ENCODE measurements around the gene TSPAN13.

Gene TSPAN13

GRCh38 chr7:16774986-16775385 is 21.4 kb downstream of the TSPAN13 start:
- no peak for DNase-seq (ENCODE audit: low spot score)

DNA sequence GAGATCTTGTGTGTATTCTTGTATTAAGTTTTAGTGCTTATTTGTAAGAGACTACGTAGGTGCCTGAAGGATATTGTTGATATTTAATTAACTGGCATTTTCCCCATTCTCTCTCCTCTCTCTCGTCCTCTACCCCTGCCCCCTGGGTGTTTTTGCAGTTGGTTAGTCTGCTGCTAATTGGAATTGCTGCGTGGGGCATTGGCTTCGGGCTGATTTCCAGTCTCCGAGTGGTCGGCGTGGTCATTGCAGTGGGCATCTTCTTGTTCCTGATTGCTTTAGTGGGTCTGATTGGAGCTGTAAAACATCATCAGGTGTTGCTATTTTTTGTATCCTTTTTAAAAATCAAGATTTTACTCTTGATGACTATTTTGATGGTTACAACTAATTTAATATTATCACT is 22.5 kb downstream of the TSPAN13 start:
- DNase-seq (ENCODE audit: low spot score): no peak

DNA sequence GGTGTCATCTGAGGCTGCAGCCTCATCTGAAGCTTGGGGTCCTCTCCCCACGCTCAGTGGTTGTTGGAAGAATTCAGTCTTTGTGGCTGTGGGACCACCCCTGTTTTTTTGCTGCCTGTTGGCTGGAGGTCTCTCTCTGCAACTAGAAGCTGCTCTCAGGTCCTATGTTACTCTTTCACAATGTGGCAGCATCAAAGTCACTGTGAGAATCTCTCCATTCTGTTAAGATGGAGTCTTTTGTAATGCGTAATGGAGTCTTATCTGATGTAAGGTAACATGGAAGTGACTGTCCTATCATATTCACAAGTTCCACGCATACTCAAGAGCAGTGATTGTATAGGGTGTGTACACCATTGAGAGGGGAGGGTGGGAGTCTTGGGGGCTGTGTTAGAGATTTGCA is 24.9 kb downstream of the TSPAN13 start:
- DNase-seq (ENCODE audit: low spot score): no peak

GRCh38 chr7:16779051-16779450 is 25.5 kb downstream of the TSPAN13 start:
- DNase-seq (ENCODE audit: low spot score): no peak

GRCh38 chr7:16780596-16780995 is 27.0 kb downstream of the TSPAN13 start:
- DNase-seq (ENCODE audit: low spot score): no peak

DNA sequence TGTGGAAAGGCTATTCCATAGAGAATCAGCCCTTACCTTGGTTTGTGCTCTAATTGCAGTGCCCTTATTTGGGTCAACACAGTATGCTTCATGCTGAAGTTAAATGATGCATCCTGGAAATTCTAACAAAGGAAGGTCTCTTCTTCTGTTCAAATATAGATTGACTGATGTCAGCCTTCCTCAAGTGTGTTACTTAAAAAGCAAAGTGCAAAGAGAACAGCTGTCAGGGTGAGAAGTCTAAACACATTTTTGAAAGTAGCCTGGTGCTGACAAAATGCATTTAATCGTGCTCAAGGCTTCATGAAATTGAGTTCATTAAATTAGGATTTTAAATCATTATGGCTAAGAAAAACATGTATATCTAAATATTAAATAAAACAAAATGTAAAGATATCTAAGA is 31.8 kb downstream of the TSPAN13 start:
- DNase-seq (ENCODE audit: low spot score): no peak

DNA sequence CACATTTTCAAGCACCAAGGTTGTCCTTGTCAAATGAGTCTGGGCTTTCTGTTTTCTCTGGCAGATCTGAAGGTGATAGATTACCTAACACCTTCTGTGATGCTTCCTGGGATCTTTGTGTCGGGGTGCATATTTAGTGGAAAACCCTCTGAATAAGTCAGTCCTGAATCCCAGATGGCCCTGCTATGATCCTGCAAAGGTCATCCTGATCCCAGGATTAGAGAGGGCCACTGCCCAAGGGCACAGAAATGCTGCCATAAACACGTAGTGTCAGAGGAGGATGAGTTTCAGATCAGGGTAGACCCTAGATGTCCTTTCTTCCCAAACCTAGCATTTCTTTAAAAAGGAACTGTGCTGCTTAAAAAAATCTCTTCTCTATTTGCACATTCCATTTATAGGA is 32.3 kb downstream of the TSPAN13 start:
- DNase-seq (ENCODE audit: low spot score): no peak

DNA sequence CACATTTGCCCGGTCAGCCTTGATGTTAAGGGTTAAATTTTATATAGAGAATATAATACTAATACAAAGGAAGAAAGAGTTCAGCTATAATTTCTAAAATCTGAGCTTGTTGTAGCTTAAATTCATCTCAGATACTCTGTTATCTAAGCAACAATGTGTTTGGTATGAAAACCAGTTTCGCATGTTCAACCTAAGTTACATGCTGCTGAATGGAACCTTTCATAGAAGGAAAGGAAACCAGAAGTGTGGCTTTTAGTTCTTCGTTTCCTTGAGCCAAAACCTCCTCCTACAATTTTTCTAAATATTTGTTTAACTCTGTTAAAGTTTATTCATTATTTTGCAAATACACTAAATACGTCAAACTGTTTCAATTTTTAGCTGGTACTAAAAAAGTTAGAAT is 32.7 kb downstream of the TSPAN13 start:
- no peak for DNase-seq (ENCODE audit: low spot score)

- DNase-seq (ENCODE audit: low spot score): no peak
These were observed 33.6 kb downstream of the TSPAN13 start for GRCh38 chr7:16787127-16787526.

- no peak for DNase-seq (ENCODE audit: low spot score)
These were observed 37.5 kb downstream of the TSPAN13 start for GRCh38 chr7:16791071-16791470.

GRCh38 chr7:16791905-16792698 is 38.5 kb downstream of the TSPAN13 start:
- DNase-seq (ENCODE audit: low spot score): peak; percentile 11

DNA sequence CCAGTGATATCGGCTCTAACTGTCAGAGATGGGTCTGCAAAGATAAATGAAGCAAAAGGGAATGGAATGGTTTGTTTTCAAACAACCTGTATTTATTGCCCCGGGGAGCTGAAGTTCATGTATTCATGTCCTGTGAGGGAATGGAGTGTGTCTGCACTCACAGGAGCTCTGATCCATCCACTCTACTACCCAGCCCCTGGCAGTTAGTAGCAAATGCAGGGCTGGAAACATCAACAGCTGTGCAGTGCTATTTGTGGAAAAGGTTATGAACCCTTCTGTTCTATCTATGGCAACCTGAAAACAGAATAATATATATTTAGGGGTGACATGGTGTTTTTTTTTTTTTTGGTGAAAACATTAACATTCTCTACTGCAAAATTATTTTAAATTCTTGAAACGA is 41.4 kb downstream of the TSPAN13 start:
- no peak for DNase-seq (ENCODE audit: low spot score)

GRCh38 chr7:16795624-16796023 is 42.1 kb downstream of the TSPAN13 start:
- DNase-seq (ENCODE audit: low spot score): no peak

- DNase-seq (ENCODE audit: low spot score): peak; percentile 75
These were observed 47.6 kb downstream of the TSPAN13 start for GRCh38 chr7:16801111-16801542.

DNA sequence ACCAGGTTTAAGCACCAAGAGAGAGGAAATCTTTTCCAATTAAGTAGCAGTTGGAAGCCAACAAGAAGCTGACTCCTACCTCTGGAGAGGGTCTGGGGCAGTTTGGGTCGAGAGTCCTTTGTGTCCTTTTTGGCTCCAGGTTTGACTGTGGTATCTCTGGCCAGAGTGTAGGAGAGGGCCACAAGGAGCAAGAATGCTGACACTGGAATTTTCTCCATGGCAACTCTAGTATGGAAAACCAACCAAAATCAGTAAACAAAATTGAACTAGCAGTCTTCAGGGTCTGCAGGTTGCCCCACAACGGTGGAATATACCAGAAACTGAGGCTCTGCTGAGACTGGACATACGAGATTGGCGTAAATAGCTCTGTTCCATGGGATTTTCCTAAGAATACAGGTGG is 48.0 kb downstream of the TSPAN13 start:
- no peak for DNase-seq (ENCODE audit: low spot score)

- no peak for DNase-seq (ENCODE audit: low spot score)
These were observed 49.6 kb downstream of the TSPAN13 start for GRCh38 chr7:16803125-16803524.

GRCh38 chr7:16803881-16804673 is 50.5 kb downstream of the TSPAN13 start:
- DNase-seq (ENCODE audit: low spot score): no peak

DNA sequence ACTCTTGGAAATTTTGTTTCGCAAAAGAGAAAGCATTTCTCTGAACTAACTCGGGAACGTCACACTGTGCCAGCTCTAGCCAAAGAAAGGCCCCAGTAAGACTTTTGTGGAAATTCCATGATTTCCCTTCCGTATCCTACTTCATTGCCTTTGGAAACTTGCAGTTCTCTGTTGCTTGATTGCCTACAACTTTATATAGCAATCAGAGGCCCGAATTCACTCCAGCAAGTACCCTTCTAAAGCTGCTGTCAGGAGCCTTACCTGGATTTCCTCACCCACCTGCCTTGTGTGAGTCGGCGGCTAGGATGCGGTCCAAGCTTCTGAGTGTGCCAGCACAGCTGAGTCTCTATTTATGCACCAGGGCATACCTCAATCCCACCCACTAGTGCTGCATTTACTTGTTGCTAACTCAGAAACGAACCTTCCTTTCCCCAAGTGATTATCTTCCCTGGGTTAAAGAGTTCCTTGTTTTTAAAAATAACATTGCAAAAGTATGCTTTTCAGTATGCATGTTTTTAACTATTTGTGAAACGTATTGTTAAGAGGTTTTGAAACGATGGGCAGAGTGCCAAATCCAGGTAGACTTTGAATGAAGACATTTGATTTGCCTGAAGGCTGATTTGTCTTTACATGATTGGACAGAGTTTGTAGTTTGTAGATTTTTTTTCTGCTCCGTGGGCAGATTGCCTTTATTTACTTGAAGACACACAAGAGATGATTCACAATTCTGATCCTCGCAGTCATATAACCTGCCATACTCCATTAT is 51.3 kb downstream of the TSPAN13 start, which contains the start of gene AGR2:
Gene AGR2 (minus strand): TSS at position 326 of the 766 bp plus-strand sequence. CDS start 3,203 bp downstream, outside the sequence.
- DNase-seq (ENCODE audit: low spot score): no peak

DNA sequence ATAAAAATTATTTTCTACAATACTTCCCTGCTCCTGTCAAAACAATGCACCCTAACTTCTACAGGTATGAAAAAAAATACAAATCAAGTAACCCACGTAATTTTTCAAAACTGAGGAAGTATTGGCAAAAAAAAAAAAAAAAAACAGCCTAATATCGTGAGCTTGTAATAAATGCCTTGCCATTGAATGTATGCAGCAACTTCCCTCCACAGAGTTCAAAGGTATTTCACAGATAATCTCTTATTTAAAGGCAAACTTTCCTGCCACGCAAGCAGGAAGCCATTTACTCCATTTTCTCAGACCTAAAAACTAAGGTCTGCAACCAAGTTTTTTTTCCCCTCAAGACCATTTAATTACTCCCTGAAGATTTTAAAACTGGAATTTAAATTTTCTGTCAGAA is 51.9 kb downstream of the TSPAN13 start:
- DNase-seq (ENCODE audit: low spot score): no peak

GRCh38 chr7:16810112-16810511 is 56.6 kb downstream of the TSPAN13 start:
- DNase-seq (ENCODE audit: low spot score): no peak

DNA sequence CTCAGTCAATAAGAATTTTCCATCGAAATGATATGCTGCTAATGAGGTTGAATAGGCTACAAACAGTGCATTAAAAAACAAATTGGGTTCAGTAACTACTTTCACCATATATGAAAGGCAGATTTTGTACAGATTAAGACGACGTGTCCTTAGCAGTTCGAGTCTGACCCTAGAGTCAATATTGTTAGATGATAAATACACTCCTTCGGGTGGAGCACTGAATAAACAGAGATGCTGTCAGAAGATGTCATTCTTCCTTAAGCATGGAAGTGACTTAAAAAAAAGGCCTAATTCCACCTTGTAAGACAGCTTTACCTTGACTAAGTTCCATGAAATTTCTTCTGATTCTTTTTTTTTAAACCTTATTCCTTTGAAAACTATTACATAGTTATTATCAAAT is 57.0 kb downstream of the TSPAN13 start:
- DNase-seq (ENCODE audit: low spot score): no peak

DNA sequence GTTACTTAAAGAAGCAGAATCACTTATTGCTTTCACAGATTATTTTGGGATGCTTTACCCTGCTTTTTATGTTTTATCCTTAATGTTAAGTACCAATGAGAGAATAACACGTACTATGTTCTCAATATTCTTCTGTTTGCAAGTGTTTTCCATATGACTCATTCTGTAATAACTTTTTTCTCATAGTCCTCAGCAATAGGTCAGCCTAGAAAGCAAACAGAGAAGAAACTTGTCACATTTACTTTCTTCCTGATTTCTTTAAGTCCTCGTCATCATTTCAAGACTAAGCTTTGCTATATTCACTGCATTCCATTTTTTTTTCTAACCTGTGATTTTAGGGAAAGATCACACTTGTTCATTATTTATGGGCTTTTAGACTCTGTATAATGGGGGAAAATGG is 58.0 kb downstream of the TSPAN13 start:
- DNase-seq (ENCODE audit: low spot score): peak; percentile 49
